GM06990 (cell line): ENCODE data around the gene GABBR2.

Source experiments
- DNase-seq: peaks from one replicate; pipeline ENCODE4 v3.0.0-alpha.2; 2011; ENCODE audit not compliant: insufficient read length; ENCODE audit errors: extremely low read depth
- H3K27me3 ChIP-seq: replicated peaks from 2 replicates; pipeline ENCODE4 v1.6.0; 2011; ENCODE audit warnings: low read length; ENCODE audit not compliant: control insufficient read depth, insufficient read depth
- H3K36me3 ChIP-seq: 2 replicates; pipeline ENCODE4 v1.5.1; 2011; ENCODE audit warnings: low read length; ENCODE audit not compliant: control insufficient read depth, insufficient read depth
- H3K4me3 ChIP-seq: replicated peaks from 2 replicates; pipeline ENCODE4 v1.5.1; 2011; ENCODE audit warnings: low read depth, mild to moderate bottlenecking, control low read depth, low read length
- CTCF ChIP-seq: IDR thresholded peaks from 2 replicates; pipeline ENCODE4 v1.5.1; 2011; ENCODE audit warnings: low read length, control low read depth, mild to moderate bottlenecking, inconsistent platforms; ENCODE audit not compliant: insufficient read depth, poor library complexity, severe bottlenecking

The GABBR2 gene

GRCh38 chr9:98572796-98573195, 135.9 kb downstream of the GABBR2 start:
- no peaks in the 10 kb centered on the region for H3K36me3 ChIP-seq
- TF ChIP-seq CTCF = no peak
- no peak overlapping the region for H3K4me3 ChIP-seq
- no peak for DNase-seq
- no peaks in the 10 kb centered on the region for H3K27me3 ChIP-seq

- Histone ChIP-seq H3K4me3 (no peak overlapping the region), H3K36me3 (no peaks in the 10 kb centered on the region), H3K27me3 (no peaks in the 10 kb centered on the region)
- TF ChIP-seq CTCF = no peak
- DNase-seq = no peak
Measured at GRCh38 chr9:98572054-98572627, 136.6 kb downstream of the GABBR2 start.

- no peak overlapping the region for H3K4me3 ChIP-seq
- DNase-seq = no peak
- no peaks in the 10 kb centered on the region for H3K27me3 ChIP-seq
- no peaks in the 10 kb centered on the region for H3K36me3 ChIP-seq
- no peak for TF ChIP-seq CTCF
Measured at GRCh38 chr9:98571643-98572042, 137.1 kb downstream of the GABBR2 start.

- no peaks in the 10 kb centered on the region for H3K27me3 ChIP-seq
- H3K4me3 ChIP-seq = no peak overlapping the region
- DNase-seq = no peak
- H3K36me3 ChIP-seq = no peaks in the 10 kb centered on the region
- no peak for TF ChIP-seq CTCF
Measured at GRCh38 chr9:98570663-98571440, 137.9 kb downstream of the GABBR2 start.

- TF ChIP-seq CTCF = no peak
Measured at GRCh38 chr9:98570055-98570454, 138.7 kb downstream of the GABBR2 start.

More at GRCh38 chr9:98570055-98570454, 138.7 kb downstream of the GABBR2 start:
- no peaks in the 10 kb centered on the region for H3K36me3 ChIP-seq
- H3K4me3 ChIP-seq = no peak overlapping the region
- no peaks in the 10 kb centered on the region for H3K27me3 ChIP-seq
- no peak for DNase-seq
